ENCODE results near the gene NOC2L. TPM values are rescaled to one million over a fixed set of nuclear protein-coding genes. Genes with fewer than 3 reads are reported as not detected.

Gene NOC2L
- total and polyA plus RNA-seq, 9 of the 15 experiments (the other 6 are each of a cell fraction or from before 2014, with no cell fraction given): 4.0 to 410 (median 200) TPM

DNA sequence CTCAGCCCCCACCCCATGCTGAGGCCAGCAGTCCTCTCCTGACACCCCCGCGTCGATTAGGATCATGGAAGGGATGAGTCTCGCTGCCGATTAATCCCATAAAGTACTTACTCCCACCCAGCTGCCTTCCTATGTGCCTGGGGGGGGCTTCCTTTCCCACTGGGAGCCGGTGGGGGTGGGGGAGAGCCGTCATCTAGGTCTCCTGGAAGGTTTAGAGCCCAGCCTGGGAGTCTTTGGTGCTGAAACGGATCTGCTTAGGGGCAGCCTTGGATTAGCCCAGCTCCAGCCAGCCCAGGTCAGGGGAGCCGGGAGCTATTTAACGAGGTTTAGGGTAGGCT, 25.5 kb downstream of the NOC2L start:
- no peak for ATAC-seq
- TF ChIP-seq ZNF668 (CRISPR knock-in tag; IDR thresholded peaks at IDR 0.05) (no peak), ATF7 (IDR thresholded peaks at IDR 0.05) (no peak), PHF21A (IDR thresholded peaks at IDR 0.05; ENCODE audit: borderline replicate concordance, low read depth) (no peak), HNRNPUL1 (IDR thresholded peaks at IDR 0.05; ENCODE audit: low read length) (no peak), SMAD2 (IDR thresholded peaks at IDR 0.05; ENCODE audit: low read depth, low read length) (no peak), PHF8 (IDR thresholded peaks at IDR 0.05; ENCODE audit: borderline replicate concordance, low read length) (no peak), ZNF347 (CRISPR knock-in tag; IDR thresholded peaks at IDR 0.05; ENCODE audit: low read depth) (no peak), TBL1XR1 (IDR thresholded peaks at IDR 0.05; ENCODE audit: low read length in 2 of 2) (no peak), RFX1 (IDR thresholded peaks at IDR 0.05) (no peak), MTA2 (IDR thresholded peaks at IDR 0.05; ENCODE audit: low read depth) (no peak), JUN (IDR thresholded peaks at IDR 0.05; ENCODE audit: borderline replicate concordance, low read depth, low read length) (no peak), JUN (CRISPR knock-in tag; IDR thresholded peaks at IDR 0.05; ENCODE audit: borderline replicate concordance) (no peak), ESRRB (CRISPR knock-in tag; IDR thresholded peaks at IDR 0.05; ENCODE audit: borderline replicate concordance) (no peak), SLC30A9 (CRISPR knock-in tag; IDR thresholded peaks at IDR 0.05) (no peak), CBFA2T2 (conservative IDR thresholded peaks at IDR 0.05) (no peak), SRF (CRISPR knock-in tag; IDR thresholded peaks at IDR 0.05) (no peak)
- TF ChIP-seq, protein P1, sequence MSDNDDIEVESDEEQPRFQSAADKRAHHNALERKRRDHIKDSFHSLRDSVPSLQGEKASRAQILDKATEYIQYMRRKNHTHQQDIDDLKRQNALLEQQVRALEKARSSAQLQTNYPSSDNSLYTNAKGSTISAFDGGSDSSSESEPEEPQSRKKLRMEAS (CRISPR knock-in tag; IDR thresholded peaks at IDR 0.05): no peak
- TF ChIP-seq, protein P2, sequence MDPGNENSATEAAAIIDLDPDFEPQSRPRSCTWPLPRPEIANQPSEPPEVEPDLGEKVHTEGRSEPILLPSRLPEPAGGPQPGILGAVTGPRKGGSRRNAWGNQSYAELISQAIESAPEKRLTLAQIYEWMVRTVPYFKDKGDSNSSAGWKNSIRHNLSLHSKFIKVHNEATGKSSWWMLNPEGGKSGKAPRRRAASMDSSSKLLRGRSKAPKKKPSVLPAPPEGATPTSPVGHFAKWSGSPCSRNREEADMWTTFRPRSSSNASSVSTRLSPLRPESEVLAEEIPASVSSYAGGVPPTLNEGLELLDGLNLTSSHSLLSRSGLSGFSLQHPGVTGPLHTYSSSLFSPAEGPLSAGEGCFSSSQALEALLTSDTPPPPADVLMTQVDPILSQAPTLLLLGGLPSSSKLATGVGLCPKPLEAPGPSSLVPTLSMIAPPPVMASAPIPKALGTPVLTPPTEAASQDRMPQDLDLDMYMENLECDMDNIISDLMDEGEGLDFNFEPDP (CRISPR knock-in tag; IDR thresholded peaks at IDR 0.05): no peak
- TF ChIP-seq, protein P3, sequence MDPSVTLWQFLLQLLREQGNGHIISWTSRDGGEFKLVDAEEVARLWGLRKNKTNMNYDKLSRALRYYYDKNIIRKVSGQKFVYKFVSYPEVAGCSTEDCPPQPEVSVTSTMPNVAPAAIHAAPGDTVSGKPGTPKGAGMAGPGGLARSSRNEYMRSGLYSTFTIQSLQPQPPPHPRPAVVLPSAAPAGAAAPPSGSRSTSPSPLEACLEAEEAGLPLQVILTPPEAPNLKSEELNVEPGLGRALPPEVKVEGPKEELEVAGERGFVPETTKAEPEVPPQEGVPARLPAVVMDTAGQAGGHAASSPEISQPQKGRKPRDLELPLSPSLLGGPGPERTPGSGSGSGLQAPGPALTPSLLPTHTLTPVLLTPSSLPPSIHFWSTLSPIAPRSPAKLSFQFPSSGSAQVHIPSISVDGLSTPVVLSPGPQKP (CRISPR knock-in tag; IDR thresholded peaks at IDR 0.05): no peak
- no peak for FAIRE-seq
- no TSS peak for BruUV-seq (replicated peaks)
- intact Hi-C loops (cut with micrococcal nuclease): no loop called here
- no peak overlapping the region for H2AFZ ChIP-seq (ENCODE audit: low read depth, low read length)
- peaks cover 0 to 76% of the 10 kb centered on the region in 2 experiments; a peak in 4 of 5 replicates for H3K4me1 ChIP-seq (replicated peaks in 1 of 2; ENCODE audit: control insufficient read depth in 2 of 2, insufficient read depth in 2 of 2, low read length in 2 of 2)
- H3K4me3 ChIP-seq: no peak overlapping the region
- WGBS (ENCODE audit: insufficient coverage, low coverage, missing lambda C conversion rate): 8% methylated on average over 10 of the region's 10 CpGs
- H3K9me3 ChIP-seq (replicated peaks; ENCODE audit: control insufficient read depth, insufficient read depth, low read depth, low read length): no peaks in the 10 kb centered on the region
- POLR2A ChIA-PET: interaction anchor here (0.7 to 1.7 kb wide), 2 partner anchors 8 to 21 kb away, joined by 3 to 5 read pairs; no protein-coding TSS in a partner anchor
- no peak overlapping the region for H3K27ac ChIP-seq (ENCODE audit: extremely low read depth, low read depth, low read length)
- peaks cover 26 to 63% of the 10 kb centered on the region in 2 experiments; a peak in 4 of 5 replicates for H3K27me3 ChIP-seq (ENCODE audit: control insufficient read depth in 2 of 2, insufficient read depth in 2 of 2, low read length in 2 of 2)
- no peaks in the 10 kb centered on the region for H3K36me3 ChIP-seq (ENCODE audit: control insufficient read depth, insufficient read depth, low read length)
- peaks cover 21% of the 10 kb centered on the region for H4K20me1 ChIP-seq (replicated peaks; ENCODE audit: control insufficient read depth, insufficient read depth, low read length)
- no peak for DNase-seq (ENCODE audit: extremely low read depth in 1 of 4, low spot score in 3 of 4)
- CTCF ChIA-PET (ENCODE audit: low intra/inter-chr PET ratio): no interaction called here
- in situ Hi-C loops (cut with MboI): no loop called here
- no peaks in the 10 kb centered on the region for H3K9me1 ChIP-seq (ENCODE audit: control insufficient read depth, insufficient read depth, low read length)
- H3K4me2 ChIP-seq (ENCODE audit: insufficient read depth, low read length): no peak overlapping the region
- H3K79me2 ChIP-seq (ENCODE audit: control insufficient read depth, insufficient read depth, low read length): no peaks in the 10 kb centered on the region
- no peak overlapping the region for H3K9ac ChIP-seq (ENCODE audit: insufficient read depth in 1 of 2, low read depth in 2 of 2, low read length in 2 of 2)
